ENCODE measurements around the gene POLA2. TPM values are rescaled to one million over a fixed set of nuclear protein-coding genes. Genes with fewer than 3 reads are reported as not detected.
A peak's percentile ranks its signal among the peaks of the same experiment; 100 is the strongest.

The POLA2 gene
- total and polyA plus RNA-seq, 9 of the 15 experiments (the other 6 are each of a cell fraction or from before 2014, with no cell fraction given) = 2.7 to 134 (median 44.4) TPM

DNA sequence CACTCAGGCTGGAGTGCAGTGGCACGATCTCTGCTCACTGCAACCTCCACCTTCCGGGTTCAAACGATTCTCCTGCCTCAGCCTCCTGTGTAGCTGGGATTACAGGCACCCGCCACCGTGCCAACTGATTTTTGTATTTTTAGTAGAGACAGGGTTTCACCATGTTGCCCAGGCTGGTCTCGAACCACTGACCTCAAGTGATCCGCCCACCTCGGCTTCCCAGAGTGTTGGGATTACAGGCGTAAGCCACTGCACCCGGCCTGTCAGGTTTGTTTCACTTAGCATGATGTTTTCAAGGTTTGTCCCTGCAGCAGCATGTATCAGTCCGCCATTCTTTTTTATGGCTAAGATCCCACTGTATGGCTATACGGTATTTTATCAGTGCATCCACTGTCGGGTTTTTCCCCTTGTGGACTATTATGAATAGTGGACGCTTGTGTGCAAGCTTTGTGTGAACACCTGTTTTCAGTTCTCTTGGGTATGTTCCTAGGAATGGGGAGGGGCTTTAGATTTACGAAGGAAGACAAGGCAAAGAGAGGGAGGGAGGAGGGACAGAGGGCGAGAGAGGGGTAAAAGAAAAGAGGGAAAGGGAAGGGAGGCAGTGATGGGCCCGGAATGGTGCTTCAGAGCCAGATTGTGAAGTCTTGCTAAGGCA lies 39.0 kb downstream of the POLA2 start:
- Histone ChIP-seq H3K4me2 (ENCODE audit: insufficient read depth, low read length) (no peak overlapping the region), H3K27ac (ENCODE audit: extremely low read depth, low read depth, low read length) (no peak overlapping the region), H3K9me3 (replicated peaks; ENCODE audit: control insufficient read depth, insufficient read depth, low read depth, low read length) (no peaks in the 10 kb centered on the region), H3K27me3 (ENCODE audit: control insufficient read depth in 2 of 2, insufficient read depth in 2 of 2, low read length in 2 of 2) (no peaks in the 10 kb centered on the region), H3K9me1 (ENCODE audit: control insufficient read depth, insufficient read depth, low read length) (no peaks in the 10 kb centered on the region), H4K20me1 (replicated peaks; ENCODE audit: control insufficient read depth, insufficient read depth, low read length) (peaks cover 6% of the 10 kb centered on the region), H3K4me3 (no peak overlapping the region), H3K36me3 (ENCODE audit: control insufficient read depth, insufficient read depth, low read length) (peaks cover 47% of the 10 kb centered on the region; the same call in 2 of the 3 replicates), H2AFZ (ENCODE audit: low read depth, low read length) (no peak overlapping the region), H3K4me1 (replicated peaks in 1 of 2; ENCODE audit: control insufficient read depth in 2 of 2, insufficient read depth in 2 of 2, low read length in 2 of 2) (peaks cover 12 to 20% of the 10 kb centered on the region in 2 experiments; a peak in 4 of 5 replicates), H3K9ac (ENCODE audit: insufficient read depth in 1 of 2, low read depth in 2 of 2, low read length in 2 of 2) (no peak overlapping the region), H3K79me2 (ENCODE audit: control insufficient read depth, insufficient read depth, low read length) (no peaks in the 10 kb centered on the region)
- WGBS (ENCODE audit: insufficient coverage, low coverage, missing lambda C conversion rate) = 79% methylated on average over 16 of the region's 17 CpGs
- in situ Hi-C loops (cut with MboI) = no loop called here
- FAIRE-seq (peak; percentile 26), ATAC-seq (no peak), DNase-seq (ENCODE audit: extremely low read depth in 1 of 4, low spot score in 3 of 4) (no peak)
- ChIA-PET CTCF (ENCODE audit: low intra/inter-chr PET ratio) (no interaction called here), POLR2A (interaction anchor here (2.3 kb wide), 1 partner anchor 11 kb away, joined by 7 read pairs; no protein-coding TSS in a partner anchor)
- TF ChIP-seq, protein P1, sequence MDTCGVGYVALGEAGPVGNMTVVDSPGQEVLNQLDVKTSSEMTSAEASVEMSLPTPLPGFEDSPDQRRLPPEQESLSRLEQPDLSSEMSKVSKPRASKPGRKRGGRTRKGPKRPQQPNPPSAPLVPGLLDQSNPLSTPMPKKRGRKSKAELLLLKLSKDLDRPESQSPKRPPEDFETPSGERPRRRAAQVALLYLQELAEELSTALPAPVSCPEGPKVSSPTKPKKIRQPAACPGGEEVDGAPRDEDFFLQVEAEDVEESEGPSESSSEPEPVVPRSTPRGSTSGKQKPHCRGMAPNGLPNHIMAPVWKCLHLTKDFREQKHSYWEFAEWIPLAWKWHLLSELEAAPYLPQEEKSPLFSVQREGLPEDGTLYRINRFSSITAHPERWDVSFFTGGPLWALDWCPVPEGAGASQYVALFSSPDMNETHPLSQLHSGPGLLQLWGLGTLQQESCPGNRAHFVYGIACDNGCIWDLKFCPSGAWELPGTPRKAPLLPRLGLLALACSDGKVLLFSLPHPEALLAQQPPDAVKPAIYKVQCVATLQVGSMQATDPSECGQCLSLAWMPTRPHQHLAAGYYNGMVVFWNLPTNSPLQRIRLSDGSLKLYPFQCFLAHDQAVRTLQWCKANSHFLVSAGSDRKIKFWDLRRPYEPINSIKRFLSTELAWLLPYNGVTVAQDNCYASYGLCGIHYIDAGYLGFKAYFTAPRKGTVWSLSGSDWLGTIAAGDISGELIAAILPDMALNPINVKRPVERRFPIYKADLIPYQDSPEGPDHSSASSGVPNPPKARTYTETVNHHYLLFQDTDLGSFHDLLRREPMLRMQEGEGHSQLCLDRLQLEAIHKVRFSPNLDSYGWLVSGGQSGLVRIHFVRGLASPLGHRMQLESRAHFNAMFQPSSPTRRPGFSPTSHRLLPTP (IDR thresholded peaks at IDR 0.05; ENCODE audit: borderline replicate concordance, extremely low read depth, insufficient read length) = no peak
- intact Hi-C loops (cut with micrococcal nuclease) = no loop called here
- BruUV-seq (replicated peaks) = no TSS peak
